B cell (primary cell): Measurements from ENCODE around the gene MLNR. TPM values are rescaled to one million over a fixed set of nuclear protein-coding genes. Genes with fewer than 3 reads are reported as not detected.

Experiments
- ATAC-seq: fragments of 200-7000 bp; cut with Tn5 transposase; one replicate; pipeline ENCODE4 v1.10.0; 2021; ENCODE audit warnings: low read depth, mild to moderate bottlenecking, moderate number of reproducible peaks, moderate library complexity
- CTCF ChIA-PET: fragments of 350-600 bp; sonication (Branson Sonifier 250); formaldehyde crosslinking; loops from one replicate; lab custom pipeline; 2021; ENCODE audit warnings: antibody characterized with exemption, inconsistent platforms; lab: Charles Lee
- POLR2A ChIA-PET: fragments of 350-600 bp; sonication (Branson Sonifier 250); formaldehyde crosslinking; loops from one replicate; lab custom pipeline; 2021; ENCODE audit warnings: antibody characterized with exemption; lab: Charles Lee
- DNase-seq: peaks from one replicate; pipeline ENCODE4 v3.0.0; 2013
- H2AFZ ChIP-seq: 2 replicates; pipeline ENCODE4 v1.6.1; 2012; ENCODE audit warnings: mild to moderate bottlenecking, low read depth, low read length; ENCODE audit not compliant: insufficient read depth, poor library complexity, severe bottlenecking
- H3K27ac ChIP-seq, 2 donors: 1 replicate in 1 of 2; 2 replicates in 1 of 2; pipeline ENCODE4 v1.5.1; 2012 to 2013; ENCODE audit warnings: low read length in 2 of 2, mild to moderate bottlenecking in 2 of 2, moderate library complexity in 1 of 2
- H3K27me3 ChIP-seq, 4 experiments: fragments of 200-600 bp in 1 of 4; sonication (generic) in 1 of 4; replicated peaks in 1 of 4; 1 replicate in 2 of 4; 2 replicates in 2 of 4; pipeline versions ENCODE4 v1.6.1 to v1.7.0; 2013 to 2016; ENCODE audit warnings: low read length in 3 of 4, mild to moderate bottlenecking in 2 of 4, mixed read lengths in 1 of 4, moderate library complexity in 1 of 4; ENCODE audit not compliant: insufficient read depth in 4 of 4, control insufficient read depth in 3 of 4; ENCODE audit errors: control extremely low read depth in 1 of 4
- H3K36me3 ChIP-seq, 2 experiments: replicated peaks in 1 of 2; 1 replicate in 1 of 2; 2 replicates in 1 of 2; pipeline versions ENCODE4 v1.6.1 to v1.7.1; 2013; ENCODE audit warnings: low read length in 1 of 2; ENCODE audit not compliant: insufficient read depth in 2 of 2, control insufficient read depth in 1 of 2; ENCODE audit errors: control extremely low read depth in 1 of 2, extremely low read depth in 1 of 2
- H3K4me1 ChIP-seq, 2 donors: fragments of 200-600 bp in 1 of 2; sonication (generic) in 1 of 2; 1 replicate in 1 of 2; 2 replicates in 1 of 2; pipeline versions ENCODE4 v1.5.1 to v1.6.1; 2013 to 2017; ENCODE audit warnings: low read length in 2 of 2; ENCODE audit not compliant: control insufficient read depth in 2 of 2, insufficient read depth in 2 of 2
- H3K4me2 ChIP-seq: replicated peaks from 2 replicates; pipeline ENCODE3; 2012; ENCODE audit warnings: mild to moderate bottlenecking, low read depth, low read length; ENCODE audit not compliant: poor library complexity, severe bottlenecking
- H3K4me3 ChIP-seq, 5 experiments: fragments of 200-600 bp in 1 of 5; sonication (generic) in 1 of 5; 1 replicate in 3 of 5; 2 replicates in 2 of 5; pipeline versions ENCODE4 v1.5.1 to v1.7.0; 2011 to 2016; ENCODE audit warnings: low read length in 4 of 5, mild to moderate bottlenecking in 4 of 5, low read depth in 2 of 5, control low read depth in 1 of 5, moderate library complexity in 1 of 5; ENCODE audit not compliant: insufficient read depth in 1 of 5; ENCODE audit errors: control extremely low read depth in 1 of 5, extremely low read depth in 1 of 5
- H3K79me2 ChIP-seq: fragments of 200-600 bp; sonication (generic); one replicate; pipeline ENCODE4 v1.6.0; 2016; ENCODE audit warnings: low read length; ENCODE audit not compliant: control insufficient read depth, insufficient read depth
- H3K9ac ChIP-seq: fragments of 200-600 bp; sonication (generic); 2 replicates; pipeline ENCODE4 v1.6.1; 2017; ENCODE audit warnings: mild to moderate bottlenecking, low read length, moderate library complexity
- H3K9me3 ChIP-seq, 3 donors: one replicate each; pipeline versions ENCODE4 v1.6.1 to v1.7.1; 2013; ENCODE audit warnings: low read length in 2 of 3; ENCODE audit not compliant: control insufficient read depth in 2 of 3, insufficient read depth in 1 of 3; ENCODE audit errors: control extremely low read depth in 1 of 3
- H4K20me1 ChIP-seq: 2 replicates; pipeline ENCODE4 v1.6.0; 2012; ENCODE audit warnings: mild to moderate bottlenecking, low read length; ENCODE audit not compliant: insufficient read depth, control insufficient read depth, poor library complexity, severe bottlenecking
- H3K27ac Mint-ChIP-seq: one replicate; pipeline ENCODE4 v1.8.0; 2021; ENCODE audit warnings: mixed read lengths
- H3K27me3 Mint-ChIP-seq: one replicate; pipeline ENCODE4 v1.8.0; 2021; ENCODE audit warnings: mixed read lengths
- H3K4me1 Mint-ChIP-seq: one replicate; pipeline ENCODE4 v1.8.0; 2021; ENCODE audit warnings: mixed read lengths
- H3K4me3 Mint-ChIP-seq: one replicate; pipeline ENCODE4 v1.8.0; 2021; ENCODE audit warnings: mixed read lengths
- H3K9me3 Mint-ChIP-seq: one replicate; pipeline ENCODE4 v1.8.0; 2022; ENCODE audit warnings: mixed read lengths; ENCODE audit not compliant: insufficient read depth
- EZH2 ChIP-seq: IDR thresholded peaks from 2 replicates; pipeline ENCODE4 v1.6.1; 2012; ENCODE audit warnings: borderline replicate concordance, low read depth, mild to moderate bottlenecking, moderate library complexity, low read length; ENCODE audit not compliant: insufficient read depth, poor library complexity, severe bottlenecking
- WGBS: methylation state at CpG from one replicate; pipeline ENCODE4 v1.1.5; 2013; ENCODE audit warnings: missing lambda C conversion rate; ENCODE audit not compliant: insufficient coverage; 5-methylcytosine and 5-hydroxymethylcytosine counted together
- intact Hi-C: fragments of 100-400 bp; cut with micrococcal nuclease; formaldehyde crosslinking; loops from one replicate; pipeline ENCODE4 v1.10.0; 2022
- polyA plus RNA-seq: library from polyadenylated mRNA; depleted of rRNA; stranded (reverse); fragments of >200 nt; gene quantifications from 2 replicates; pipeline ENCODE4 v1.2.3, GENCODE V29; 2012
- total RNA-seq, 2 donors: library from RNA; stranded (reverse); fragments of 120-200 nt in 1 of 2; gene quantifications; 1 replicate in 1 of 2; 2 replicates in 1 of 2; pipeline versions ENCODE4 v1.2.3 to v1.2.4, GENCODE V29; 2013 to 2022
- TF ChIP-seq, protein P1 (sequence below): fragments of 200-600 bp; IDR thresholded peaks from one replicate; pipeline ENCODE4 v1.8.0; 2022; ENCODE audit warnings: antibody characterized with exemption, mild to moderate bottlenecking

The MLNR gene
- total and polyA plus RNA-seq, 2 donors (not counting 1 experiment from before 2014, with no cell fraction given) = not detected

DNA sequence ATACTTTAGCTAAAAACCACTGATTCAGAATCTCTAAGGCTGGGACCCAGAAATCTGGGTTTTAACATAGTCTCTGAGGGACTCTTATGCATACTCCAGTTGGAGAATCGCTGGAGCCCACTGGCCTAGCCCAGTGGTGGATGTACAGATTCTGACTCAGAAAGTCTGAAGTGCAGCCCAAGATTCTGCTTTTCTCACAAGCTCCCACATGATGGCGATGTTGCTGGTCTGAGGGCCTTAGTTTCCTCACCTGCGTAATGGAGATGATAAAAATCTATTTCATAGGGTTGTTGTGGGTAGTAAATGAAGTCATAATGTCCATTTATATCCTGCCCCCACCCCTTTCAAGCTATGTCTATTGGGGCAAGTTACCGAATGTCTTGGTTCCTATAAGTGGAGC is 19.9 kb downstream of the MLNR start:
- no peak overlapping the region for H3K27ac Mint-ChIP-seq
- Histone ChIP-seq H3K27ac (no peak overlapping the region), H2AFZ (no peak overlapping the region), H3K9me3 (peaks cover 0 to 5% (median 0%) of the 10 kb centered on the region in 3 donors), H3K4me1 (no peaks in the 10 kb centered on the region), H3K36me3 (no peaks in the 10 kb centered on the region), H3K4me2 (no peak overlapping the region), H3K4me3 (no peak overlapping the region), H3K9ac (no peak overlapping the region), H3K79me2 (no peaks in the 10 kb centered on the region), H3K27me3 (no peaks in the 10 kb centered on the region), H4K20me1 (no peaks in the 10 kb centered on the region)
- whole genome bisulfite sequencing = 14% methylated on average over 1 of the region's 4 CpGs
- ChIA-PET CTCF (interaction anchor here (0.7 to 2.6 kb wide), 9 partner anchors 8 to 368 kb away, joined by 3 to 17 read pairs (median 5); partner anchors contain the start of gene CDADC1), POLR2A (no interaction called here)
- intact Hi-C loops = loop anchor here (1.0 kb wide), 2 partner anchors 41 to 367 kb away; no protein-coding TSS in a partner anchor
- TF ChIP-seq, protein P1, sequence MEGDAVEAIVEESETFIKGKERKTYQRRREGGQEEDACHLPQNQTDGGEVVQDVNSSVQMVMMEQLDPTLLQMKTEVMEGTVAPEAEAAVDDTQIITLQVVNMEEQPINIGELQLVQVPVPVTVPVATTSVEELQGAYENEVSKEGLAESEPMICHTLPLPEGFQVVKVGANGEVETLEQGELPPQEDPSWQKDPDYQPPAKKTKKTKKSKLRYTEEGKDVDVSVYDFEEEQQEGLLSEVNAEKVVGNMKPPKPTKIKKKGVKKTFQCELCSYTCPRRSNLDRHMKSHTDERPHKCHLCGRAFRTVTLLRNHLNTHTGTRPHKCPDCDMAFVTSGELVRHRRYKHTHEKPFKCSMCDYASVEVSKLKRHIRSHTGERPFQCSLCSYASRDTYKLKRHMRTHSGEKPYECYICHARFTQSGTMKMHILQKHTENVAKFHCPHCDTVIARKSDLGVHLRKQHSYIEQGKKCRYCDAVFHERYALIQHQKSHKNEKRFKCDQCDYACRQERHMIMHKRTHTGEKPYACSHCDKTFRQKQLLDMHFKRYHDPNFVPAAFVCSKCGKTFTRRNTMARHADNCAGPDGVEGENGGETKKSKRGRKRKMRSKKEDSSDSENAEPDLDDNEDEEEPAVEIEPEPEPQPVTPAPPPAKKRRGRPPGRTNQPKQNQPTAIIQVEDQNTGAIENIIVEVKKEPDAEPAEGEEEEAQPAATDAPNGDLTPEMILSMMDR = peak; percentile 55
- no peak for TF ChIP-seq EZH2
- no peaks in the 10 kb centered on the region for H3K4me1 Mint-ChIP-seq
- ATAC-seq (peak; percentile 33), DNase-seq (peak; percentile 47)
- H3K27me3 Mint-ChIP-seq = no peaks in the 10 kb centered on the region
- H3K9me3 Mint-ChIP-seq = no peaks in the 10 kb centered on the region
- no peak overlapping the region for H3K4me3 Mint-ChIP-seq

DNA sequence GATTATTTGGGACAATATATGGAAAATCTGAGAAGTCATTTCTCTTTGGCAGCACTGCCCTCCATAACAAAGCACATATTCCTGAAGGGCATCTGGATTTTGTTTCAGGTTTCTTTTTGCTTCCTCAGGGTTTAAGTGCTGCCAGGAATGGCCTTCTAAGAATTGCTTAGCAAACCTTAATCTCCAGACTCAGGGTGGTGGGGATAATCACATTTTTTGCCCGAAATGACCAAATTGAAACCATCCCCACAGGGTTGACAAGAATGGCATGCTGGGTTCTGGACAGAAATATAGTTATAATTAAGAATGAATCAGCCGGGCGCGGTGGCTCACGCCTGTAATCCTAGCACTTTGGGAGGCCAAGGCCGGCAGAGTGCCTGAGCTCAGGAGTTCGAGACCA is 21.2 kb downstream of the MLNR start:
- 98% methylated on average over 6 of the region's 7 CpGs for WGBS
- no peak overlapping the region for H3K27ac Mint-ChIP-seq

More for the DNA sequence above, 21.2 kb downstream of the MLNR start:
- ChIA-PET CTCF (interaction anchor here (1.1 kb wide), 1 partner anchor 40 kb away, joined by 4 read pairs; no protein-coding TSS in a partner anchor), POLR2A (no interaction called here)
- no peaks in the 10 kb centered on the region for H3K79me2 ChIP-seq
- no peaks in the 10 kb centered on the region for H3K27me3 ChIP-seq
- no peaks in the 10 kb centered on the region for H4K20me1 ChIP-seq
- no peak overlapping the region for H2AFZ ChIP-seq
- H3K9me3 ChIP-seq = peaks cover 0 to 5% (median 0%) of the 10 kb centered on the region in 3 donors
- H3K4me2 ChIP-seq = no peak overlapping the region
- H3K36me3 ChIP-seq = no peaks in the 10 kb centered on the region
- no peak for ATAC-seq
- H3K9me3 Mint-ChIP-seq = no peaks in the 10 kb centered on the region
- no peaks in the 10 kb centered on the region for H3K4me1 ChIP-seq
- H3K27ac ChIP-seq = no peak overlapping the region
- TF ChIP-seq, protein P1 = no peak
- TF ChIP-seq EZH2 = no peak
- H3K27me3 Mint-ChIP-seq = no peaks in the 10 kb centered on the region
- intact Hi-C loops = no loop called here
- no peak for DNase-seq
- no peak overlapping the region for H3K4me3 ChIP-seq
- H3K4me3 Mint-ChIP-seq = no peak overlapping the region
- no peaks in the 10 kb centered on the region for H3K4me1 Mint-ChIP-seq
- H3K9ac ChIP-seq = no peak overlapping the region
